Neural progenitor cell (in vitro differentiated cells): ENCODE data around the gene CGB5.

Experiments
- EZH2 ChIP-seq: fragments of 200-600 bp; sonication (generic); IDR thresholded peaks from 2 replicates; pipeline ENCODE4 v1.6.1; 2017; ENCODE audit warnings: antibody characterized with exemption, mild to moderate bottlenecking, moderate library complexity
- EZH2phosphoT487 ChIP-seq: fragments of 200-600 bp; sonication (generic); IDR thresholded peaks from 2 replicates; pipeline ENCODE4 v1.6.1; 2017; ENCODE audit warnings: antibody characterized with exemption
- TF ChIP-seq, protein P1 (sequence below): fragments of 200-600 bp; sonication (generic); IDR thresholded peaks from 2 replicates; pipeline ENCODE4 v1.5.1; 2017; ENCODE audit warnings: antibody characterized with exemption, mild to moderate bottlenecking

DNA sequence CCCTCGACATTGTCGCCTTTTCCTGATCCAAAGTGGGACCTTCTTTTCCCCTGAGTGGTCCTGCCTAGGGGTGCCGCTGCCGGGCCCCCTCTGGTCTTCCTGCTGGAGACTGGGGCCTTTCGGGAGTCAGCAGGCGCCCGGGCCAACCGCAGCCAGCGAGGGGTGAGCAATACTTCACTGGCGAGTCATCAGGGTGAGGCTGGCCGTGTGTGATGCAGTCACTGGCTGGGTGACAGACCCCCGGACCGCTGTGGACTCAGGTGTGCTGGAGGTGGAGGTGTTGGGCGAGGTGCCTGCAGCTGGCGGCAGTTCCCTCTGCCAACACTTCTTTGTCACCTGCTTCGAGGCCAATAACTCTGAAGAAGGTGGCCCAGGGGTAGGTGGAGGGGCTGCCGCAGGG lies 1.5 kb upstream of the CGB5 start:
- TF ChIP-seq, protein P1, sequence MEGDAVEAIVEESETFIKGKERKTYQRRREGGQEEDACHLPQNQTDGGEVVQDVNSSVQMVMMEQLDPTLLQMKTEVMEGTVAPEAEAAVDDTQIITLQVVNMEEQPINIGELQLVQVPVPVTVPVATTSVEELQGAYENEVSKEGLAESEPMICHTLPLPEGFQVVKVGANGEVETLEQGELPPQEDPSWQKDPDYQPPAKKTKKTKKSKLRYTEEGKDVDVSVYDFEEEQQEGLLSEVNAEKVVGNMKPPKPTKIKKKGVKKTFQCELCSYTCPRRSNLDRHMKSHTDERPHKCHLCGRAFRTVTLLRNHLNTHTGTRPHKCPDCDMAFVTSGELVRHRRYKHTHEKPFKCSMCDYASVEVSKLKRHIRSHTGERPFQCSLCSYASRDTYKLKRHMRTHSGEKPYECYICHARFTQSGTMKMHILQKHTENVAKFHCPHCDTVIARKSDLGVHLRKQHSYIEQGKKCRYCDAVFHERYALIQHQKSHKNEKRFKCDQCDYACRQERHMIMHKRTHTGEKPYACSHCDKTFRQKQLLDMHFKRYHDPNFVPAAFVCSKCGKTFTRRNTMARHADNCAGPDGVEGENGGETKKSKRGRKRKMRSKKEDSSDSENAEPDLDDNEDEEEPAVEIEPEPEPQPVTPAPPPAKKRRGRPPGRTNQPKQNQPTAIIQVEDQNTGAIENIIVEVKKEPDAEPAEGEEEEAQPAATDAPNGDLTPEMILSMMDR = no peak
- TF ChIP-seq EZH2 = no peak
- TF ChIP-seq EZH2phosphoT487 = no peak
